Ishikawa (cell line): ENCODE results near the gene PRXL2B.

Experiments
- CEBPB ChIP-seq: IDR thresholded peaks from 2 replicates; pipeline ENCODE4 v1.6.1; 2012
- EGR1 ChIP-seq: IDR thresholded peaks from 2 replicates; pipeline ENCODE4 v1.6.1; 2012
- RAD21 ChIP-seq: IDR thresholded peaks from 2 replicates; pipeline ENCODE4 v1.6.1; 2012; ENCODE audit warnings: low read depth
- TAF1 ChIP-seq: IDR thresholded peaks from 2 replicates; pipeline ENCODE4 v1.6.1; 2012; ENCODE audit warnings: low read depth, mild to moderate bottlenecking
- TEAD4 ChIP-seq: IDR thresholded peaks from 2 replicates; pipeline ENCODE4 v1.6.1; 2012

DNA sequence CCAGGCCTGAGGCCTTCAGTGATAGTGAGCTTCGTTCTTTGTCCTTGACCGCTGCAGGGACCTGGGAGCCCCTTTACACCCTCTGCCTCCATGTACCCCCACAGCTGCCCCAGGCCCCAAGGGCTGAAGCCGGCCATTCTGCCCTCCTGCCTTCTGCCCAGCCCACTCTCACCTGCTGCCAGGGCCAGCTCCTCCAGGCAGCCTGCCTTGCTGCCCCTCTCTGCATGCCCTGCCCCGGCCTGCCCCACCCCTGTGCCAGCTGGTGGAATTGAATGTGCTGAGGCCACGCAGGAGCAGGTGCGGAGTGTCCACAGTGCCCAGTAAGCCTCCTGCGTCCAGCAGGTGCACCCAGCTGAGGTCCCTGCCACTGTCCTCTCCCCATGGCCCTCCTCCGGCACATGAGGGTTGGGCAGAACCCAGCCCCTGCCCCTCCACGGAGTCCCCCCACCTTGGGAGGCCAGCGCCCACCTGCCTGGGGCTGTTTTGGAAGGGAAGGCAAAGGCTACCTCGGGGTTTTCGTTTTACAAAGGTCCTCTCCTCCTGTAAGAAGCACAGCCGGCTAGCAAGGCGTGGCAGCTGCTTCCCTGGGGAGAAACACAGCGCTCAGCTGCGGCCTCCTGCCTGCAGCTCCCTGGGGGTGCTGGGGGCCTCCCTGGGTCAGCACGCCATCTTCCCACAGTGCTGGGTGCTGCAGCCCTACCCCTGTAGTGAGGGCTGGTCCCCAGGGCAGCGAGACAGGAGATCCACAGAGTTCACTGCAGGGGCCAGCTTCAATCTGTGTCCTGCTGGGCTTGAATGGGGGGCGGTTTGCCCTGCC, 25.3 kb downstream of the PRXL2B start:
- TF ChIP-seq RAD21, result no peak
- no peak for TF ChIP-seq TAF1
- no peak for TF ChIP-seq TEAD4
- no peak for TF ChIP-seq EGR1
- no peak for TF ChIP-seq CEBPB
